ENCODE data around the gene ILDR2. TPM values are rescaled to one million over a fixed set of nuclear protein-coding genes. Genes with fewer than 3 reads are reported as not detected.

The ILDR2 gene
- polyA plus RNA-seq, 1 donor (not counting 4 experiments of a cell fraction or from before 2014, with no cell fraction given) = not detected

DNA sequence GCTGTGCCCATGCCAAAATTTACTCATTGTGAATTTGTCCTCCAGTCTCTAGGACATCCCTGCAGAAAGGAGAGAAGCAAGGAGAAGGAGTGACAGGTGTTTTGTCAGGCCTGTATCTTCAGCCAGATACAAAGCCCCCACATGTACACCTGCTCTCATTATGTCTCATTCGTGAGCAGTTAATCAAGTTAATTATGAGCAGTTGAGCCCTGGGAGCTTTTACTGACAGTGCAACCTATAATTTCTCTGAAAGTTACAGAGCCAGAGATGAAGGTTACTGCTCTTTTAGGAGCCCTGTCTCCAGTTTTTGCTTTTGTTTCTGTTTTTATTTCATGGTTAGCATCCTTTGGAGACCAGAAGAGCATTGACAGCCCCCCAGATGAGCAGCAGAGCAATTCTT, 5.0 kb upstream of the ILDR2 start:
- no peaks in the 10 kb centered on the region for H3K9me3 ChIP-seq (ENCODE audit: control insufficient read depth, low read depth, low read length)
- H3K27ac ChIP-seq (ENCODE audit: control insufficient read depth, insufficient read depth, low read length) = no peak overlapping the region
- H4K20me1 ChIP-seq (ENCODE audit: control insufficient read depth, extremely low read depth, insufficient read depth, low read length) = no peaks in the 10 kb centered on the region
- TF ChIP-seq EZH2 (IDR thresholded peaks at IDR 0.05; ENCODE audit: low read length) = no peak
- TF ChIP-seq, protein P1, sequence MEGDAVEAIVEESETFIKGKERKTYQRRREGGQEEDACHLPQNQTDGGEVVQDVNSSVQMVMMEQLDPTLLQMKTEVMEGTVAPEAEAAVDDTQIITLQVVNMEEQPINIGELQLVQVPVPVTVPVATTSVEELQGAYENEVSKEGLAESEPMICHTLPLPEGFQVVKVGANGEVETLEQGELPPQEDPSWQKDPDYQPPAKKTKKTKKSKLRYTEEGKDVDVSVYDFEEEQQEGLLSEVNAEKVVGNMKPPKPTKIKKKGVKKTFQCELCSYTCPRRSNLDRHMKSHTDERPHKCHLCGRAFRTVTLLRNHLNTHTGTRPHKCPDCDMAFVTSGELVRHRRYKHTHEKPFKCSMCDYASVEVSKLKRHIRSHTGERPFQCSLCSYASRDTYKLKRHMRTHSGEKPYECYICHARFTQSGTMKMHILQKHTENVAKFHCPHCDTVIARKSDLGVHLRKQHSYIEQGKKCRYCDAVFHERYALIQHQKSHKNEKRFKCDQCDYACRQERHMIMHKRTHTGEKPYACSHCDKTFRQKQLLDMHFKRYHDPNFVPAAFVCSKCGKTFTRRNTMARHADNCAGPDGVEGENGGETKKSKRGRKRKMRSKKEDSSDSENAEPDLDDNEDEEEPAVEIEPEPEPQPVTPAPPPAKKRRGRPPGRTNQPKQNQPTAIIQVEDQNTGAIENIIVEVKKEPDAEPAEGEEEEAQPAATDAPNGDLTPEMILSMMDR (optimal IDR thresholded peaks at IDR 0.05 in 1 of 3, IDR thresholded peaks at IDR 0.05 in 1 of 3, conservative IDR thresholded peaks at IDR 0.05 in 1 of 3; ENCODE audit: extremely low read depth in 1 of 3, insufficient read depth in 2 of 3, low read length in 3 of 3) = no peak
- no peak overlapping the region for H2AFZ ChIP-seq (ENCODE audit: control insufficient read depth, low read length)
- DNase-seq (ENCODE audit: low read depth, low spot score) = no peak
- H3K36me3 ChIP-seq (ENCODE audit: control insufficient read depth in 2 of 2, extremely low read depth in 1 of 2, insufficient read depth in 2 of 2, low read length in 2 of 2) = no peaks in the 10 kb centered on the region
- H3K79me2 ChIP-seq (ENCODE audit: control insufficient read depth, insufficient read depth, low read length) = no peaks in the 10 kb centered on the region
- no peaks in the 10 kb centered on the region for H3K9me1 ChIP-seq (ENCODE audit: control insufficient read depth, extremely low read depth, insufficient read depth, low read length)
- H3K4me2 ChIP-seq (ENCODE audit: control insufficient read depth, extremely low read depth, insufficient read depth, low read depth, low read length) = no peak overlapping the region
- H3K4me1 ChIP-seq (ENCODE audit: control insufficient read depth, extremely low read depth, insufficient read depth, low read length) = no peaks in the 10 kb centered on the region
- H3K4me3 ChIP-seq (ENCODE audit: control insufficient read depth in 2 of 3, extremely low read depth in 1 of 3, insufficient read depth in 2 of 3, low read depth in 1 of 3, low read length in 3 of 3) = no peak overlapping the region
- no peak for FAIRE-seq
- dilution Hi-C loops (cut with MboI; ENCODE audit: extremely low pct_ligation_motif_present, low sequenced_read_pairs) = no loop called here
- H3K9ac ChIP-seq (ENCODE audit: control insufficient read depth, extremely low read depth, insufficient read depth, low read length) = no peak overlapping the region
- peaks cover 31% of the 10 kb centered on the region for H3K27me3 ChIP-seq (ENCODE audit: control insufficient read depth, extremely low read depth, insufficient read depth, low read length)

DNA sequence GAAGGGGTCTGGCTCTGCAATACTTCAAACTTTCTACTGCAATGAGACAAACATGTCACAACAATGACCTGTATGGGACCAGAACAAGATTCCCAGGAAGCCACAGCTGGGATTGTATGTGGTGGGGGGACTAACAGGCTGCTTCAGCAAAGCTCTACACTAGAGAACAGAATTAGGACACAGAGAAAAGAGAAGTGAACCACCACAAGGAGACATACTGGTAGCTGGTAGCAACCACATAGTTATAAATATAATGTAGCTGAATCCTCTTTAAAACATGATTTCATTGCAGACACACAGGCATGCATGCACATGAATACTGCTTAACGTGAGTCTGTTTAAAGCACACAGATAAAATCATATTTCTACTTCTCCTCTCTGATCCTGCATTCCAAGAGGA, 3.5 kb upstream of the ILDR2 start:
- DNase-seq (ENCODE audit: low read depth, low spot score) (no peak), FAIRE-seq (no peak)
- Histone ChIP-seq H3K36me3 (ENCODE audit: control insufficient read depth in 2 of 2, extremely low read depth in 1 of 2, insufficient read depth in 2 of 2, low read length in 2 of 2) (no peaks in the 10 kb centered on the region), H3K9ac (ENCODE audit: control insufficient read depth, extremely low read depth, insufficient read depth, low read length) (no peak overlapping the region), H3K4me3 (ENCODE audit: control insufficient read depth in 2 of 3, extremely low read depth in 1 of 3, insufficient read depth in 2 of 3, low read depth in 1 of 3, low read length in 3 of 3) (no peak overlapping the region), H3K4me2 (ENCODE audit: control insufficient read depth, extremely low read depth, insufficient read depth, low read depth, low read length) (no peak overlapping the region), H4K20me1 (ENCODE audit: control insufficient read depth, extremely low read depth, insufficient read depth, low read length) (no peaks in the 10 kb centered on the region), H3K79me2 (ENCODE audit: control insufficient read depth, insufficient read depth, low read length) (no peaks in the 10 kb centered on the region), H3K9me1 (ENCODE audit: control insufficient read depth, extremely low read depth, insufficient read depth, low read length) (no peaks in the 10 kb centered on the region), H3K4me1 (ENCODE audit: control insufficient read depth, extremely low read depth, insufficient read depth, low read length) (no peaks in the 10 kb centered on the region), H2AFZ (ENCODE audit: control insufficient read depth, low read length) (no peak overlapping the region), H3K27ac (ENCODE audit: control insufficient read depth, insufficient read depth, low read length) (no peak overlapping the region), H3K27me3 (ENCODE audit: control insufficient read depth, extremely low read depth, insufficient read depth, low read length) (peaks cover 44% of the 10 kb centered on the region), H3K9me3 (ENCODE audit: control insufficient read depth, low read depth, low read length) (no peaks in the 10 kb centered on the region)
- dilution Hi-C loops (cut with MboI; ENCODE audit: extremely low pct_ligation_motif_present, low sequenced_read_pairs) = no loop called here
- TF ChIP-seq, protein P1 (optimal IDR thresholded peaks at IDR 0.05 in 1 of 3, IDR thresholded peaks at IDR 0.05 in 1 of 3, conservative IDR thresholded peaks at IDR 0.05 in 1 of 3; ENCODE audit: extremely low read depth in 1 of 3, insufficient read depth in 2 of 3, low read length in 3 of 3) = no peak
- no peak for TF ChIP-seq EZH2 (IDR thresholded peaks at IDR 0.05; ENCODE audit: low read length)
